ENCODE data around the gene TRAPPC3L.
A peak's percentile ranks its signal among the peaks of the same experiment; 100 is the strongest.

Gene TRAPPC3L

DNA sequence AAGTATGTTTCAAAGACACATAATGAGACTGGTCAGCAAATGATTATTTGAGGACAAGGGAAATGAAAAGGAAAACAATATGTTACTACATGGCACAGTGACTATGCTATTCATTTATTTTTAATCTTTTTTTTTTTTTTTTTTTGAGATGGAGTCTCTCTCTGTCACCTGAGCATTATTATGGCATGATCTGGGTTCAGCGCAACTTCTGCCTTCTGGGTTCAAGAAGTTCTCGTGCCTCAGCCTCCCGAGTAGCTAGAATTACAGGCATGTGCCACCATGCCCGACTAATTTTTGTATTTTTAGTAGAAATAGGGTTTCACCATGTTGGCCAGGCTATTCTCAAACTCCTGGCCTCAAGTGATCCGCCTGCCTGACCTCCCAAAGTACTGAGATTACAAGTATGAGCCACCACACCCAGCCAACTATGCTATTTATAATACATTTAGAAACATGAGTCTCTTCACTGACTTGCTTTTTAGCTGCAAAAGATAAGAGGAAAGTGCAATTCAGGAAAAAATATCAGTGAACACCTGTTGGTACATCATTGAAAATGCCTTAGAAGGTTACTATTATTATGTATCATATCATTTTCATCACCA, 11.4 kb upstream of the TRAPPC3L start:
- no peak for DNase-seq (ENCODE audit: low spot score)

GRCh38 chr6:116556065-116556464, 10.6 kb upstream of the TRAPPC3L start:
- no peak for DNase-seq (ENCODE audit: low spot score)

DNA sequence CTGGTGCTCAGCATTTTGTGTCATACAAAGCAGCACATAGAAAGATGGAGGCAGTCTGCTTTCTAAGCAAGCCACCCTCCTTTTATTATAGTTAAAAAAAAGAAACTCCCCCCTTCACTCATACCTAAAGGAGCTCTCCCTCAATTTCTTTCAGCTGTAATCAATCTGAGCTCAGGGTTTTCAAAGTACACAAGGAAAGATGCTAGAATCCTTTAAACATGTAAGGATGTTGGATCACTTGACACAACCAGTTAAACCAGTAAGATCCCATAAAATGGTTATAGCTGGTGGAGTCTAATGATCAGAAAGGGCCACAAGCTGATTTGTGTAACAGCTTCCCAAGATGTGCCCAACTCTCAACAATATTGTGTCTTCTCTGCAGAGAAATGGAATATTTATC, 8.0 kb upstream of the TRAPPC3L start, which contains the start of gene CALHM4:
Gene CALHM4, plus strand, starts transcription at position 301 of the 400 bp plus-strand sequence. Its CDS starts 43 bp downstream, at position 344.
- no peak for DNase-seq (ENCODE audit: low spot score)

- DNase-seq (ENCODE audit: low spot score), result no peak
These were observed 5.3 kb upstream of the TRAPPC3L start for GRCh38 chr6:116550796-116551195.

DNA sequence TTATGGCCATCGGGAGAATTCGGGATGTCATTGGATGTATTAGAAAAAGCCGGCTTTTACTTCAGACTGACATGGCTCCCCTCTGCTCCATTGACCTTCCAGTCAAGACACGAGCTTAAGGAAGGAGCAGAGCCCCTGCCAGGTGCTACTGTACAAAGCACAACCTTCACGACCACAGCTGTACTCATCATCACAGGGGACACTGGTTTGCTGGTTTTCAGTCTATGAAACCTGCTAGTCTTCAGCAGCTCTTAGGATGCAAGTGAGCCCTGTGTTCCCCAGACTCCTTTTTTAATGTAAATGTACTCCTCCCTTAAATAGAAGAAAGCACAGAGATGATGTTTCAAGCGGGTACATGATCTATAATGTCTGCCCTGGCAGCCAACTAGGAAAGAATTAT, 1.9 kb upstream of the TRAPPC3L start:
- no peak for DNase-seq (ENCODE audit: low spot score)

- no peak for DNase-seq (ENCODE audit: low spot score)
These were observed 2.3 kb downstream of the TRAPPC3L start for GRCh38 chr6:116543149-116543548.

GRCh38 chr6:116542426-116542825, 3.1 kb downstream of the TRAPPC3L start:
- DNase-seq (ENCODE audit: low spot score), result no peak

- peak; percentile 74 for DNase-seq (ENCODE audit: low spot score)
These were observed 9.3 kb downstream of the TRAPPC3L start for GRCh38 chr6:116536216-116536621.

DNA sequence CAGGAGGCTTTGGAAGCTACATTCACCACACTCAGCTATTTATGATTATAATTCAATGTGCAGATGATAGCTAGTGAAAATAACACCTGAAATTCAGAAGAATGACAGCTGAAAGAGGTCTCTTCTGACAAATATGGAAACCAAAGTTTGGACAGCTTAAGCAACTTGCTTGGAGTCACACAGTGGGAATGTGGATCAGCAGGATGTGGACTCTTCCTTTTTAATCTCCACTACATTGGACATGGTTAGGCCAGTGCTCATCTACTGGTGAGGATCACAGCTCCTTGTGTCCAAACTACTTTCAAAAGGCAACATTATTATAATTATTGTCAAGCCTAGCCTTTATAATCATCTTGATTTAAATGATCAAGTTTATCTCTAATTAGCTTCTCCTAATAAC, 10.4 kb downstream of the TRAPPC3L start:
- no peak for DNase-seq (ENCODE audit: low spot score)

DNA sequence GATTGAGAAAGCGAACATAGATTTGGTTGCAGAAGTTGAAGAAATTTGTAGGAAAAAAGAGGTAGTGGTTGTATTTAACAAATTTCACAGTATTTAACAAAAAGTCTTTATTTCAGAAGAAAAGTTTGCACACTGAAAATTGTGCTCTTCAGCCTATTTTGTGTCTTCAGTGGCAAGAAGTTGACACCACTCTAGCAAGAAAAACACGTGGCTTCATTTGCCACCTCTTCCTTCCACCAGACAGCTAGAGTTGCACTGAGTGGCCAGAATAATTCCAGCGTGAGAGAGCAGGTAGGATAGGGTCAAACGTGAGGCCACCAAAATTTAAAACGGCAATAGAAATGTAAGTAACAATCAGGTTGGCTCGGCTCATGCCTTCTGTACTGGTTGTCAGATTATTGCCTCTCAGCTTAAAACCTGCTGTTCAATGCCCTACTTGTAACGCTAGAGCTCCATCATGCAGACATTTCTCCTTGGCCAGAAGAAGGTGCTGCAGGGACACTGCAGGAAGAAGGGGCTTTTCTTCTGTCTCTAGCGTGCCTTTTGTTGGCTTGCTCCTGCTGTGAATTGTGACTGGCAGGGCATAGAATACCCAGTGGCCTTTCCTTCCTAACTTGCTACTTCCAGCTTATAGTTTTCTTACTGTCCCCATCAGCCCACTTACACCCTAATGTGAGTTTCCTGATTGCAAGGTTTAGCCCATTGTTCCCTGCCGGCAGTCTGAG, 12.1 kb downstream of the TRAPPC3L start:
- no peak for DNase-seq (ENCODE audit: low spot score)

DNA sequence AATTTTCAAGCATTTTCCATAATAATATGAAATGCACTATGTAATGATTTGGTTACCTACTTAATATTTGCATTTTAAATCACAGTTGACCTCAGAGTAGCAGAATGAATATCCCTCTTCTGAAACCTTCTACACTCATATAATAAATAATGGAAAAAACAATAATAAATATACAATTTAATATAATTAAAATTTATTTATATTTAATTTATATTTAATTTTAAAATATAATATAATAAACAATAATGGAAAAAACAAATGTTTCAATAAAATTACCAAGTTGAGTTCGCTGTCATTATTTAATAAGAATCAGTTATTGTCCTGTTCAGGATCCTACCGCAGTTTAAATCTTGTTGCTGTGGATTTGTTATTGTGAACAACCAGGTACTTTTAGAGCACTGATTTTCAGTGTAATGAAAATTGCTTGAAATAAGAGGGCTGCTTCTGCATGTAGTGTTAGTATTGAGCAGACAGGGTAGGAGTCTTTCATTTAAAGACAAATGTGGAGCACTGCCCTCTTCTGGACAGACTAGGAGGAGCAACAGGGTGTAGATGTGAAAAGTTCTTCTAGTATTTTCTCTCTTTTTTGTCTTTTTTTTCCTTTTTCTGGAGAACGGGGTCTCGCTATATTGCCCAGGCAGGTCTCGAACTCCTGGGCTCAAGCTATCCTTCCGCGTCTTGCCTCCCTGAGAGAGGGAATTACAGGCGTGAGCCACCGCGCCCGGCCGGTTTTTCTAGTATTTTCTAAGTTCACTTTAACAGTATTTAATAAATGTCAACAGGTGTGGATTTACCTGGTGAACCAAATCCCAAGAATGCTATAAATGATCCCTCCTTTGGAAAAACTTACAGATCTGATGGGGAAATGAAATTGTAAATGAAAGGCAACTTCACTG, 13.6 kb downstream of the TRAPPC3L start:
- DNase-seq (ENCODE audit: low spot score), result peak; percentile 65

- no peak for DNase-seq (ENCODE audit: low spot score)
These were observed 15.0 kb downstream of the TRAPPC3L start for GRCh38 chr6:116530436-116530835.

- no peak for DNase-seq (ENCODE audit: low spot score)
These were observed 15.8 kb downstream of the TRAPPC3L start for GRCh38 chr6:116529466-116530290.

DNA sequence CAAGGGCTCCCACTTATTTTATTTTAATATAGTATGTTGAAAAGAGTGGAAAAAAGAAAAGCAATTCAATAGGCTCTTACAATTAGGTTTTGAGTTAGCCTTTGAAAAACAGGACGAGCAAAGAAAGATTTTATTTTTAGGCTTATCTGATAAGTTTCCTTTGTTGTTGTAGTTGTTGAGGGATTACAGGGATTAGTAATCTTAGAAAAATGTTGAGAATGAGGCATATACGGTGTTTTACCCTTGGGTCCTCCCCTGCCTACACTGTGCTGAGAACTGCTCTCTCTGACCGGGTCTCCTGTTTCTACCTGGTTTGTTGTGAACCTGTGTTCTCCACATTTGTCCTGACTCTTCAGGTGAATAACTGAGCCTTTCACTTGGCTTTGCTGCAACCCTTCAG, 16.7 kb downstream of the TRAPPC3L start:
- no peak for DNase-seq (ENCODE audit: low spot score)

DNA sequence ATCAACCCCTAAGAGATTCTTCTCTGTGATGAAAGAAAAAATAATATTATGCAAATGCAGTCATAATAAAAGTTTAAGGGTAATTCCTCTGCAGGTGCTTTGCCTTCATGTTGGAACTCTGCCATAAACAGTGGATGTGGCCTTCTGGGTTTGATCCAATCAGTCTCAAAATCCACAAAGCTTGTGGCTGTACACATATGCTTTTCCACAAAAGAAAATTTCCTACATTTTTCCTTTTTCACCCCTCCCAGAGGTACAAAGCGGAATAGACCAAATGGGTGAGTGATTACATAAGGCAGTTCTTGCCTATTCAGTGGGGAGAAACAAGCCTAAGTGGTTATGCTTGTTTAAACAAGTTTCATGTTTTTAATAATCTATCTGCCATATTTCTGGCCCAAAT, 17.4 kb downstream of the TRAPPC3L start:
- DNase-seq (ENCODE audit: low spot score), result no peak

- no peak for DNase-seq (ENCODE audit: low spot score)
These were observed 21.2 kb downstream of the TRAPPC3L start for GRCh38 chr6:116524236-116524635.

DNA sequence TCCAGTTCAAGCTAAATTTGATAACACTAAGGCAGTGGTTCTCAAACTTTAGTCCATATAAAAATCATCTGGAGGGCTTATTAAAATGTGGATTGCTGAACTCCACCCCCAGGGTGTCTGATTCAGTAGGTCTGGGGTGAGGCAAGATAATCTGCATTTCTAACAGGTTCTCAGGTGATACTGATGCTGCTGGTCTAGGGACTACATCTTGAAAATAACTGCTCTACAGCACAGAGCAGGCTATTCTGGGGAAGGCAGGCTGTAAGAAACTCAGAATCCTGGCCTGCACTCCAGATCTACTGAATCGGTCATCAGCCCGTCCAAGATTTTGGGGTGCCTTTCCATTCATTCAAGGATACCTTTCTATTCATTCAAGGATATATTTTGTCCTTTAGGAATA, 22.6 kb downstream of the TRAPPC3L start:
- no peak for DNase-seq (ENCODE audit: low spot score)

DNA sequence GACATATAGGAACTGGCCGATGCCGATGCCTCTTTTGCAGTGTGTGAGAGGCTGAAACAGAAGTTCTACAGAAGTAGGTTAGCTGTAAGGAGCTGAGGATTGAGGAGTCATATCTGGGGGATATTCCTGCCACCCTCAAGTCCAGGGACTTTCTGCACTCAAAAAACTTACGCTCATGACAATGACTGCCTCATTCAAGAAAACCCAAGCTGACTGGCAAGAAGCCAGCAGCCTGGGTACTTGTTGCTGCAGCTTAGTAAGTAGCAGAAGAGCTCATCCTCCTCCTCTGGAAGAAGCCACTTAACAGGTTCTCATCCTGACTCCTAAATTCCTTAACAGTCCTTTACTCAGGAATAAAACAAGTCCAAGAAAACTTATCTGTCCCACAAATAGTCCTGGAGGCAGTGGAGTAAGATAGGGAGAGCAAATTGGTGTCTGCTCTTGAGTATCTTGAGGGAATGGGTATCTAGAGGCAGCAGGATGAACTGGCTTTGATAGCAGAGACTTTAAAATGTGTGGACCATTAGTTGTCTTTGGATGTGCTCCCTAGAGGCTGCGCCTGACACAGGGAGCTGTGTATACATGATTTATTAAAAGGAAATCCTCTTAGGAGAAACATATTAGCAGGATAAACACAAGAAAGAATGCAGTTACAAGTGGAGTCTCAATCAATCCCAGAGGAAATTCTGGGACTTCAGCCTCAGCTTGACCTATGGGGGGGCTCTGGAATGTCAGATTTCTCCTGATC, 26.7 kb downstream of the TRAPPC3L start:
- DNase-seq (ENCODE audit: low spot score), result no peak

- DNase-seq (ENCODE audit: low spot score), result no peak
These were observed 30.3 kb downstream of the TRAPPC3L start for GRCh38 chr6:116515141-116515540.

DNA sequence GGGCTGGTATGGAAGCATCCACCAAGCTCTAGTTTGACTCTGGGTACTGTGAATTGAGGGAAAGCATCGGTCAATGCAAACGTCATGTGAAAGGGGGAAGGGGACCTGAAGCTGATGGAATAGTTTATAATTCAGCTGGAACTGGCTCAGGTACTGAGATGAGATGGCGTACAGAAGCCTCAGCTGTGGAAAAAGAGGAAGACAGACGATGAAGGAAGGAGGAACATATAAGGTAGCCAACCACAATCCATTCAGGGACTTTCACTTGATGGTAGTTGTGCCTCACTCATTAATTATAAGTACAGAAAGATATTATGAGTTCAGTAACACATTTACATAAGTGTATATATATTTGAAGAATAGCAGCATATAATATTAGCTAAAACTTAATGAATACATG, 31.4 kb downstream of the TRAPPC3L start:
- DNase-seq (ENCODE audit: low spot score), result no peak

DNA sequence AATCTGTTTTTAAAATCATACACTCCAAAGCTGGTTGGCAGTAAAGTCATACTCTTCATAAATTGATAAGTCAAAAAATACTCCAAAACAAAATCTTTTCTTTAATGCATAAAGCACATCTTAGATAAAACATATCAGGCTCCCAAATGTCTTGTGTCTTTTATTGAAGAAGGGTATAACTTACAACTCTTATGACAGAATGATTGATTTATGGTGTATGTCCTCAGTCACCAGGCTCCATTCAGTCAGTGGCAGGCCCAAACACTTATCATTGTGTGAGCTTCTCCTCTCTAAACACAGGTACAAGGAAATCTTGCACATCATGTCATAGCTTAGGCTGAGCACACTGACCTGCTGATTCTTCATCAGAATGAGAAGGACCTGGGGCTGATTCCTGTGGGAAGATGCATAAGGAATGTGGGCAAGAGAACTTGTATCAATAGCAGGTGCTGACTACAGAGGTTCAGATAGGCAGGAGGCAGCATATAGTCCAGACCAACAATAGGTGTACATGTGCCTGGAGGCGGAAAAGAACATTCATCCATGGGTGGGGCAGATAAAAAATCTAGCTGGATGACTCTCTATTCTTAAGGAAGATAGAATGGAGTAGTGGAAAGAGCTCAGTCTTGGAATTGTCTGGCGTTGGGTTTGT, 32.1 kb downstream of the TRAPPC3L start:
- DNase-seq (ENCODE audit: low spot score), result no peak

Data from LoVo (cell line).